BLaER1 (cell line): Measurements from ENCODE around the gene AUTS2.
A peak's percentile ranks its signal among the peaks of the same experiment; 100 is the strongest.

Experiments used
- H3K27ac ChIP-seq: shearing (Covaris generic); formaldehyde crosslinking; 2 replicates; pipeline ENCODE4 v1.8.1; 2022
- H3K27me3 ChIP-seq: shearing (Covaris generic); formaldehyde crosslinking; 2 replicates; pipeline ENCODE4 v1.8.1; 2022
- H3K36me3 ChIP-seq: shearing (Covaris generic); formaldehyde crosslinking; 2 replicates; pipeline ENCODE4 v1.8.1; 2022
- H3K4me1 ChIP-seq: shearing (Covaris generic); formaldehyde crosslinking; 2 replicates; pipeline ENCODE4 v1.8.1; 2022
- H3K4me2 ChIP-seq: shearing (Covaris generic); formaldehyde crosslinking; 2 replicates; pipeline ENCODE4 v1.8.1; 2022
- H3K4me3 ChIP-seq: shearing (Covaris generic); formaldehyde crosslinking; 2 replicates; pipeline ENCODE4 v1.8.1; 2022
- H3K9ac ChIP-seq: shearing (Covaris generic); formaldehyde crosslinking; 2 replicates; pipeline ENCODE4 v1.8.1; 2022
- H3K9me3 ChIP-seq: shearing (Covaris generic); formaldehyde crosslinking; 2 replicates; pipeline ENCODE4 v1.8.1; 2022
- H4K20me1 ChIP-seq: shearing (Covaris generic); formaldehyde crosslinking; 2 replicates; pipeline ENCODE4 v1.8.1; 2022
- Cebpa-rat ChIP-seq: shearing (Covaris generic); IDR thresholded peaks from 2 replicates; pipeline ENCODE4 v1.8.1; 2022

AUTS2 gene

GRCh38 chr7:70598976-70599375 is 1000.7 kb downstream of the AUTS2 start:
- peaks cover 46% of the 10 kb centered on the region for H4K20me1 ChIP-seq
- H3K36me3 ChIP-seq, result peaks cover 29% of the 10 kb centered on the region
- H3K4me3 ChIP-seq, result no peak overlapping the region
- peaks cover 40% of the 10 kb centered on the region for H3K27me3 ChIP-seq
- H3K4me2 ChIP-seq, result no peak overlapping the region
- H3K9me3 ChIP-seq, result peaks cover 30% of the 10 kb centered on the region
- peaks cover 36% of the 10 kb centered on the region for H3K4me1 ChIP-seq
- no peak overlapping the region for H3K9ac ChIP-seq
- H3K27ac ChIP-seq, result no peak overlapping the region
- TF ChIP-seq Cebpa-rat, result no peak

DNA sequence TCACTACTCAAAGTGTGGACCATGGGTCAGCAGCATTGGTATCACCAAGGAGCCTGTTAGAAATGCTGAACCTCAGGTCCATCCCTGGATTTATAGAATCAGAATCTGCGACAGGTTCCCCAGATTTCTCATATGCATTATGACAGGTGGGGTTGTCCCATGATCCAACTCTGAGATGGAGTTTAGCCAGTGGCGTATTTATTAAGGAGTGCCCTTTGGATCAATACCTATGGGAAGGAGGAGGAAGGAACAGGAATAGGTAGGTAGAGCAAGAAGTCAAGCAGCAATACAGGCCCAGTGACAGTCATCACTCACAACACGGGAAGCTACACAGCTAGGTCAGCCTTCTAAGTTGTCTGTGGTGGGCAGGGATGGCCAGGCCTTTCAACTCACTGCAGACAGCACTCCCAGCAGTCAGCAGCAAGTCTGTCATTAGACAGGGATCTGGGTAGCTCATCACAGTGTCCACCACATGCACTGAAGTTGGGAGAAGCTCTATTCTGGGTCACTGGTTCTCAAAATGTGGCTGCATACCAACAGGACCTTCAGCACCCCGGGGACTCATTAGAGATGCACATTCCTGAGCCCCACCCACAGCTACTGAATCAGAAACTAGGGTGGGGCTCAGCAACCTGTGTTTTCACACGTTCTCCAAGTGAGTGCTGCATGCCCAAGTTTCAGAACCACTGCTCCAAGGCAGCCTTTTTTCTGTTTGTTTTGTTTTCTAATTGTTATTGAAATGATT is 1001.3 kb downstream of the AUTS2 start:
- Histone ChIP-seq H3K9ac (no peak overlapping the region), H4K20me1 (peaks cover 39% of the 10 kb centered on the region), H3K9me3 (peaks cover 37% of the 10 kb centered on the region), H3K27ac (no peak overlapping the region), H3K27me3 (peaks cover 34% of the 10 kb centered on the region), H3K4me1 (peaks cover 30% of the 10 kb centered on the region), H3K4me3 (no peak overlapping the region), H3K36me3 (peaks cover 35% of the 10 kb centered on the region), H3K4me2 (no peak overlapping the region)
- TF ChIP-seq Cebpa-rat, result no peak

- no peak for TF ChIP-seq Cebpa-rat
- Histone ChIP-seq H4K20me1 (peaks cover 25% of the 10 kb centered on the region), H3K4me1 (peaks cover 16% of the 10 kb centered on the region), H3K9me3 (peaks cover 43% of the 10 kb centered on the region), H3K27ac (no peak overlapping the region), H3K4me2 (no peak overlapping the region), H3K4me3 (no peak overlapping the region), H3K27me3 (peaks cover 20% of the 10 kb centered on the region), H3K9ac (no peak overlapping the region), H3K36me3 (peaks cover 41% of the 10 kb centered on the region)
These were observed 1002.7 kb downstream of the AUTS2 start for GRCh38 chr7:70600993-70601392.

GRCh38 chr7:70602117-70602516 is 1003.8 kb downstream of the AUTS2 start:
- Histone ChIP-seq H3K4me2 (peak overlapping the region; percentile 33), H3K4me3 (no peak overlapping the region), H3K4me1 (peaks cover 10% of the 10 kb centered on the region), H3K36me3 (peaks cover 36% of the 10 kb centered on the region), H4K20me1 (peaks cover 14% of the 10 kb centered on the region), H3K9me3 (peaks cover 43% of the 10 kb centered on the region), H3K27ac (no peak overlapping the region), H3K27me3 (peaks cover 9% of the 10 kb centered on the region), H3K9ac (no peak overlapping the region)
- TF ChIP-seq Cebpa-rat, result no peak

GRCh38 chr7:70607281-70607680 is 1009.0 kb downstream of the AUTS2 start:
- H3K9me3 ChIP-seq, result peaks cover 19% of the 10 kb centered on the region
- H3K4me2 ChIP-seq, result no peak overlapping the region
- no peak overlapping the region for H3K4me3 ChIP-seq
- H4K20me1 ChIP-seq, result no peaks in the 10 kb centered on the region
- no peak overlapping the region for H3K27ac ChIP-seq
- no peak overlapping the region for H3K9ac ChIP-seq
- TF ChIP-seq Cebpa-rat, result no peak
- no peaks in the 10 kb centered on the region for H3K27me3 ChIP-seq
- peaks cover 22% of the 10 kb centered on the region for H3K36me3 ChIP-seq
- peaks cover 9% of the 10 kb centered on the region for H3K4me1 ChIP-seq

- no peak overlapping the region for H3K9ac ChIP-seq
- no peak overlapping the region for H3K4me3 ChIP-seq
These were observed 1009.5 kb downstream of the AUTS2 start for GRCh38 chr7:70607759-70608158.

DNA sequence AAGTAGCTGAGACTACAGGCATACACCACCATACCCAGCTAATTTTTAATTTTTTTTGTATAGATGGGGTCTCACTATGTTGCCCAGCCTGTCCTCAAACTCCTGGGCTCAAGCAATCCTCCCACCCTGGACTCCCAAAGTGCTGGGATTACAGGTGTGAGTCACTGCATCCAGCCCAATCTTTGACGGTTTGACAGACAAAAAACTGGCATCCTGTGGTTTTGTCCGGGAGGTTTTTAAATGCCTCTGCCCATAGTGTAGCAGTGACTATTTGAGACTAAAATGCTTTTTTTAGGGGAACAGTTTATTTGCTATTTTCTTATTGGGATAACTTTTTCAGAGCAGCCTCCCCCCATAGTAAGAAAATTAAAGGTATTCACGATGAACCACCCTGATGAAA is 1010.0 kb downstream of the AUTS2 start:
- Histone ChIP-seq H3K27me3 (no peaks in the 10 kb centered on the region), H3K27ac (no peak overlapping the region), H3K4me1 (peaks cover 16% of the 10 kb centered on the region), H3K9me3 (peaks cover 17% of the 10 kb centered on the region), H3K4me3 (no peak overlapping the region), H3K9ac (no peak overlapping the region), H4K20me1 (no peaks in the 10 kb centered on the region), H3K4me2 (no peak overlapping the region), H3K36me3 (peaks cover 20% of the 10 kb centered on the region)
- no peak for TF ChIP-seq Cebpa-rat

More at GRCh38 chr7:70607759-70608158, 1009.5 kb downstream of the AUTS2 start:
- peaks cover 22% of the 10 kb centered on the region for H3K36me3 ChIP-seq
- H4K20me1 ChIP-seq, result no peaks in the 10 kb centered on the region
- no peak for TF ChIP-seq Cebpa-rat
- no peaks in the 10 kb centered on the region for H3K27me3 ChIP-seq
- peaks cover 19% of the 10 kb centered on the region for H3K9me3 ChIP-seq
- no peak overlapping the region for H3K4me2 ChIP-seq
- H3K4me1 ChIP-seq, result peaks cover 12% of the 10 kb centered on the region
- H3K27ac ChIP-seq, result no peak overlapping the region

DNA sequence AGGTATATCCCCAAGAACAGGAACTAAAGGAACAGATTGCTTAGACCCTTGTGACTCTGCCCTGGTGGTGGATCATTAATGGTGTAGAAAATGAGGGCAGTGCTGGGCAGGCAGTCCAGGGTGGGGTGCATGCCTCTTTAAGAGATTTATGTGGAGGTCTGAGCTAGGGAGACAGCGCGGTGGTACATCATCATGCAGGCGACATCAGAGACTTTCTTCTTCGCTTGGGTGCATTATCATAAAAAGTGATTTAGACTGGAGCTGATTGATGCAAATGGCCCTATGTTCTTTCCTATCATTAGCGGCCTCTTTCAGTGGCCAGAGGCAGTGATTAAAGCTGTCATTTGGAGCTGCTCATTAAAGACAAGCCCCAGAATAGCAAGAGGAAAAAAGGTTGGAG is 1014.5 kb downstream of the AUTS2 start:
- Histone ChIP-seq H3K4me3 (no peak overlapping the region), H3K4me1 (peaks cover 61% of the 10 kb centered on the region), H3K27me3 (no peaks in the 10 kb centered on the region), H3K4me2 (no peak overlapping the region), H3K27ac (no peak overlapping the region), H3K9me3 (no peaks in the 10 kb centered on the region), H3K9ac (no peak overlapping the region), H4K20me1 (peaks cover 7% of the 10 kb centered on the region; the same call in 1 of the 2 replicates), H3K36me3 (no peaks in the 10 kb centered on the region)
- no peak for TF ChIP-seq Cebpa-rat

GRCh38 chr7:70614237-70615045 is 1016.2 kb downstream of the AUTS2 start:
- no peaks in the 10 kb centered on the region for H3K9me3 ChIP-seq
- no peak for TF ChIP-seq Cebpa-rat
- no peaks in the 10 kb centered on the region for H3K27me3 ChIP-seq
- H3K4me2 ChIP-seq, result peak overlapping the region; percentile 81
- peak overlapping the region; percentile 37; the same call in 1 of the 2 replicates for H3K9ac ChIP-seq
- no peak overlapping the region for H3K27ac ChIP-seq
- peaks cover 71% of the 10 kb centered on the region for H3K4me1 ChIP-seq
- H3K36me3 ChIP-seq, result no peaks in the 10 kb centered on the region
- peaks cover 7% of the 10 kb centered on the region; the same call in 1 of the 2 replicates for H4K20me1 ChIP-seq
- no peak overlapping the region; the same call in 1 of the 2 replicates for H3K4me3 ChIP-seq
